Large intestine (tissue), 3 donors: ENCODE data around the gene ARHGAP31. TPM values are rescaled to one million over a fixed set of nuclear protein-coding genes. Genes with fewer than 3 reads are reported as not detected.

Experiments
- DNase-seq, 2 donors: peaks; one replicate each; pipeline versions ENCODE4 v3.0.0 to v3.0.0-alpha.2; 2013
- H3K27ac ChIP-seq: one replicate; pipeline ENCODE4 v1.5.1; 2013; ENCODE audit warnings: low read length
- H3K27me3 ChIP-seq: 2 replicates; pipeline ENCODE4 v1.6.1; 2013; ENCODE audit warnings: low read length; ENCODE audit not compliant: control insufficient read depth, insufficient read depth
- H3K36me3 ChIP-seq: 2 replicates; pipeline ENCODE4 v1.6.1; 2013; ENCODE audit warnings: low read length; ENCODE audit not compliant: control insufficient read depth, insufficient read depth
- H3K4me1 ChIP-seq: one replicate; pipeline ENCODE4 v1.6.1; 2013; ENCODE audit warnings: low read length; ENCODE audit not compliant: control insufficient read depth, insufficient read depth
- H3K4me3 ChIP-seq: one replicate; pipeline ENCODE4 v1.5.1; 2013; ENCODE audit warnings: low read length
- H3K9me3 ChIP-seq: one replicate; pipeline ENCODE4 v1.6.1; 2013; ENCODE audit warnings: mild to moderate bottlenecking, low read depth, low read length, moderate library complexity; ENCODE audit not compliant: control insufficient read depth
- WGBS: methylation state at CpG from one replicate; pipeline ENCODE4 v1.1.5; 2013; ENCODE audit warnings: low lambda C conversion rate; ENCODE audit not compliant: insufficient coverage; 5-methylcytosine and 5-hydroxymethylcytosine counted together
- polyA plus RNA-seq: library from polyadenylated mRNA; unstranded; fragments of 120-200 nt; gene quantifications from one replicate; pipeline ENCODE4 v1.2.1, GENCODE V29; 2013

Gene ARHGAP31
- polyA plus RNA-seq, 1 donor = 5.6 TPM

DNA sequence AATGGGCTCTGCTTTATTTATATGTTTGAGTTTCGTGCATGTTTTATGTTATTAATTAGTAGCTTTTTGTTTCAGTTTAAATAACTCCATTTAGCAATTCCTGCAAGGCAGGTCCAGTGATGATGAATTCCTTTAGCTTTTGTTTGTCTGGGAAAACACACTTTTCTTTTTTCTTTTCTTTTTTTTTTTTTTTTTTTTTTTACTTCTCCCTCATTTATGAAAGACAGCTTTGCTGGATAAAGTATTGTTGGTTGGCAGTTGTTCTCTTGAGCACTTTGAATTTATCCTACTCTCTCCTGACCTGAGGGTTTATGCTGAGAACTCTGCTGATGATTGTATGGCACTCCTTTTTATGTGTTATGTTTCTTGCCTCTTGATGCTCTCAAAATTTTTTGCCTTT is 133.5 kb downstream of the ARHGAP31 start:
- Histone ChIP-seq H3K27me3 (no peaks in the 10 kb centered on the region), H3K36me3 (peaks cover 36% of the 10 kb centered on the region), H3K27ac (no peak overlapping the region), H3K9me3 (peaks cover 58% of the 10 kb centered on the region), H3K4me1 (no peaks in the 10 kb centered on the region), H3K4me3 (no peak overlapping the region)
- DNase-seq = peak in 1 of 2 donors; percentile 14
- no CpG with 5 or more reads among the region's 1 CpG for WGBS

DNA sequence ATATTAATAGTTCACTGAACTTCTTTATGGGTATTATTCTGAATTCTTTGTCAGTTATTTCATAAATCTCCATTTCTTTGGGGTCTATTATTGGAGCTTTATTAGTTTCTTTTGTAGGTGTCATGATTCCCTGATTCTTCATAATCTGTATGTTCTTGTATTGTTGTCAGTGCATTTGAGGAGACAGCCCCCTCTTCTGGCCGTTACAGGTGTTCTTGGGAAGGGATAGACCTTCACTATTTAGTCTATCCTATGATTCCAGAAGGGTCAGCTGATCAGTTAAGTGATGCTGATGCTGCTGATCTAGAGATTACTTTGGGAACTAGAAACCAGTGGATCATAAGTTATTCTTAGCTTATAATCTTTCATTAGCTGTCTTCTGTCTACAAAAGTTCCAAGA is 134.4 kb downstream of the ARHGAP31 start:
- no CpG with 5 or more reads among the region's 1 CpG for WGBS
- no peak for DNase-seq
- Histone ChIP-seq H3K36me3 (peaks cover 43% of the 10 kb centered on the region), H3K4me3 (no peak overlapping the region), H3K9me3 (peaks cover 58% of the 10 kb centered on the region), H3K4me1 (no peaks in the 10 kb centered on the region), H3K27me3 (no peaks in the 10 kb centered on the region), H3K27ac (no peak overlapping the region)

DNA sequence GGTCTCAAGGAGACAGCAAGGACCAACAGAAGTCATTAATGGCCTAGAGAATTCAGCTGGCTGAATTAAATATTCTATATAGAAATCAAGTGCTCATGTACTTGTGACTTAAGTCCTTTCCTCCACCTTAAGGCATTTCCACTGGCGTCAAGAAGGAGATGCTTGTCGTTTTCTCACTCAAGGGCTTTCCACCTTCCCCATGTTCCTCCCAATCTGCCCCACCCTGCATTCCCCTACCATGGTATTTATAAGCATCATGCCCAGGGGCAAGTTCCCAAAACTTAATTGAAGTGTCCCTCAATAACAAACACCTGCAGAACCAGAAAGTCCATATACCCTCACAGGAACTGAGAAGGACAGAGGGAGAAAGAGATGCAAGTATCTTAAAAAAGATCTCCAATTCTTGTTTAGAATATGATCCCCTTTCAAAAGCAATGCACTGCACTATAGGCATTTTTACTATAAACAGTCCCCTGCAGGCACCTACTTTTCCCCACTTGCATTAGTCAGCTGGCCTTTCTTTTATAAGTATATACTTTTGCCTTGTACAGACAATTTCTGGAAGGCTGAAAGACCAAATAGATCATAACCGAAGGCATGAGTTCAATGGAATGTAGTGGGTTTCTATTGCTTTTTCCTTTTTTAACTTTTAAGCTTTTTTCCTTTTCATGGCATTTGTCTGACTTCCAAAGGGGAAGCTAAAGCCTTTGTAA is 139.6 kb downstream of the ARHGAP31 start:
- H3K27me3 ChIP-seq = no peaks in the 10 kb centered on the region
- no peak overlapping the region for H3K27ac ChIP-seq
- H3K4me1 ChIP-seq = no peaks in the 10 kb centered on the region
- peaks cover 20% of the 10 kb centered on the region for H3K9me3 ChIP-seq
- no peak overlapping the region for H3K4me3 ChIP-seq
- H3K36me3 ChIP-seq = peaks cover 83% of the 10 kb centered on the region
- WGBS = 100% methylated on average over 1 of the region's 3 CpGs
- no peak for DNase-seq

- H3K27ac ChIP-seq = no peak overlapping the region
- H3K4me1 ChIP-seq = no peaks in the 10 kb centered on the region
- peaks cover 76% of the 10 kb centered on the region for H3K36me3 ChIP-seq
- WGBS = 100% methylated on average over 1 of the region's 4 CpGs
- peaks cover 12% of the 10 kb centered on the region for H3K9me3 ChIP-seq
- no peak for DNase-seq
- H3K27me3 ChIP-seq = no peaks in the 10 kb centered on the region
- H3K4me3 ChIP-seq = no peak overlapping the region
Measured at GRCh38 chr3:119434703-119435102, 140.5 kb downstream of the ARHGAP31 start.

DNA sequence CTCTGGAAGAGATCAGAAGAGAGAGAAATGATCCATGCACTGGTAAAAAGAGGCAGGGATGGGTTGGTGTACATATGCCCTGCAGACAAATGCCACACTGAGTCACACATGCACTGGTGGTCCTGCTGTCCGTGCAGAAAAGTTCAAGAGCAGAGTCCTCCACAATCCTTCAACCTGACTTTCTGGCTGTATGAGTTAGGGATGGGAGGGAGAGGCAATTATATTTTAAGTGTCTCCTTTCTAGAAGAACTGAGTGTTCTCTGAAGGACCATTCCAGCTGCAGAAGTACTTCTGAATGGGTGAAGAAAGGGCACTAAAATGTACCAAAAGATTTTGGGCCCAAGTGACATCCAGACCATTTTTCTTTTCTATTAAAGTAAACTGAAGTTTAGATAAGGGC is 142.8 kb downstream of the ARHGAP31 start:
- no peak for DNase-seq
- H3K27ac ChIP-seq = no peak overlapping the region
- peaks cover 74% of the 10 kb centered on the region for H3K36me3 ChIP-seq
- H3K27me3 ChIP-seq = no peaks in the 10 kb centered on the region
- no CpG with 5 or more reads among the region's 1 CpG for WGBS
- no peak overlapping the region for H3K4me3 ChIP-seq
- H3K9me3 ChIP-seq = peaks cover 2% of the 10 kb centered on the region
- no peaks in the 10 kb centered on the region for H3K4me1 ChIP-seq

DNA sequence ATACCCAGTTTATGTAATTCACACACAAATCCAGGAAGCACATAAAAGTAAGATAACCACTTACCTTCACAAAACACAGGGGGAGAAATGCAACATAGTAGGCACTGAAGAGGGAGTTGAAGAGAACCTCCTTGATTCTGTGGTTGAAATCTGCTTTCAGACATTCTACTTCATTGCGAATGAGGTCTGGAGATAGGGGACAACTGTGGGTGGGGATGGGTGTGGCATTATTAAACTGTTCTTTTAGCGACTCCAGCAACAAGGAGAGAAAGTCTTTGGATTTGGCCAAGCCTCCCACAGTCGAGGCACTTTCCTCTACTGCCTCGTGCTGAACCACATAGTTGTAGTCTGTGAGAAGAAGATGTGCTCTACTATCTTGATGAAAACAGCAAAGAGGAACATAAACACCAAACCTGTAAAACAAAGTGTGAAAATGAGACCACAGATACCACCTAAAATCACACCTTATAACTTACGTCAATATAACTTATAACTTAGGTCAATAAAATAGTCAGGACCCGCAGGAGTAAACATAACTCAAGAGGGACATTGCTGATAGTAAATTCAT is 143.6 kb downstream of the ARHGAP31 start:
- WGBS = 94% methylated on average over 2 of the region's 6 CpGs
- no peak for DNase-seq
- Histone ChIP-seq H3K4me3 (no peak overlapping the region), H3K4me1 (no peaks in the 10 kb centered on the region), H3K9me3 (peaks cover 2% of the 10 kb centered on the region), H3K36me3 (peaks cover 76% of the 10 kb centered on the region), H3K27ac (no peak overlapping the region), H3K27me3 (no peaks in the 10 kb centered on the region)

DNA sequence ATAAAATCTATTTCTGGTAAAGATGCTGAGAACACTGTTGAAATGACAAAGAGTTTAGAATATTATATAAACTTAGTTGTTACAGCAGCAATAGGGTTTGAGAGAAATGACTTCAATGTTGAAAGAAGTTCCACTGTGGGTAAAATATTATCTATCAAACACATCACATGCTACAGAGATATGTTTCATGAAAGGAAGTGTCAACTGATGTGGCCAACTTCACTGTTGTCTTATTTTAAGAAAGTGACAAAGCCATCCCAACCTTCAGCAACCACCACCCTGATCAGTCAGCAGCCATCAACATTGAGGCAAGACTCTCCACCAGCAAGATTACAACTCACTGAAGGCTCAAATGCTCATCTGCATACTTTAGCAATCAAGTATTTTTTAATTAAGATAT is 149.0 kb downstream of the ARHGAP31 start:
- H3K36me3 ChIP-seq = peaks cover 52% of the 10 kb centered on the region

GRCh38 chr3:119444590-119444989 is 150.4 kb downstream of the ARHGAP31 start:
- no peaks in the 10 kb centered on the region for H3K4me1 ChIP-seq
- H3K36me3 ChIP-seq = peaks cover 64% of the 10 kb centered on the region
- no peak for DNase-seq
- H3K27me3 ChIP-seq = no peaks in the 10 kb centered on the region
- WGBS = no CpG with 5 or more reads among the region's 2 CpGs
- no peak overlapping the region for H3K4me3 ChIP-seq
- H3K27ac ChIP-seq = no peak overlapping the region
- H3K9me3 ChIP-seq = peaks cover 2% of the 10 kb centered on the region

More for the DNA sequence above, 149.0 kb downstream of the ARHGAP31 start:
- no peaks in the 10 kb centered on the region for H3K4me1 ChIP-seq
- H3K27me3 ChIP-seq = no peaks in the 10 kb centered on the region
- DNase-seq = no peak
- H3K27ac ChIP-seq = no peak overlapping the region
- H3K9me3 ChIP-seq = peaks cover 2% of the 10 kb centered on the region
- no peak overlapping the region for H3K4me3 ChIP-seq

GRCh38 chr3:119453822-119454221 is 159.6 kb downstream of the ARHGAP31 start:
- no peaks in the 10 kb centered on the region for H3K27me3 ChIP-seq
- WGBS = 100% methylated on average over 1 of the region's 1 CpG
- no peak for DNase-seq

DNA sequence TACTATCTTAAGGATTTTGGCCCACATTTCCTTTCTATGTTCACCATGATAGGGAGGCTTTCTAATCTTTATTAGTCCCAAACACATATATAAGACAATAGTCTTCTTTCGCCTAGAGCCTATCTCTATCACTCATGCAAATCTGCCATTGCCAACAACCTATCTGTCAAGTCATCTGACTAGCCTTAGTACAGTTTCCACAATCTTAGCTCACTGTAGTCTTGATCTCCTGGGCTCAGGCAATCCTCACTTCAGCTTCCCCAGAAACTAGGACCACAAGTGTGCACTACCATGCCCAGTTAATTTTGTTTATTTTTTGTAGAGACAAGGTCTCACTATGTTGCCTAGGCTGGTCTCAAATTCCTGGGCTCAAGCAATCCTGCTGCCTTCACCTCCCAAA is 162.3 kb downstream of the ARHGAP31 start:
- Histone ChIP-seq H3K27me3 (no peaks in the 10 kb centered on the region), H3K4me3 (no peak overlapping the region), H3K4me1 (peaks cover under 1% of the 10 kb centered on the region), H3K27ac (no peak overlapping the region), H3K36me3 (peaks cover 65% of the 10 kb centered on the region), H3K9me3 (no peaks in the 10 kb centered on the region)
- DNase-seq = no peak
- WGBS = 100% methylated on average over 1 of the region's 1 CpG

More at GRCh38 chr3:119453822-119454221, 159.6 kb downstream of the ARHGAP31 start:
- H3K4me3 ChIP-seq = no peak overlapping the region
- peaks cover 67% of the 10 kb centered on the region for H3K36me3 ChIP-seq
- no peaks in the 10 kb centered on the region for H3K4me1 ChIP-seq
- no peak overlapping the region for H3K27ac ChIP-seq
- H3K9me3 ChIP-seq = no peaks in the 10 kb centered on the region

- DNase-seq = no peak
- no peak overlapping the region for H3K4me3 ChIP-seq
- peaks cover 63% of the 10 kb centered on the region for H3K36me3 ChIP-seq
- no peaks in the 10 kb centered on the region for H3K27me3 ChIP-seq
- H3K4me1 ChIP-seq = peaks cover 4% of the 10 kb centered on the region
- no peaks in the 10 kb centered on the region for H3K9me3 ChIP-seq
- WGBS = no CpG with 5 or more reads among the region's 4 CpGs
- no peak overlapping the region for H3K27ac ChIP-seq
Measured at GRCh38 chr3:119457246-119457645, 163.1 kb downstream of the ARHGAP31 start.
